Osteocyte (in vitro differentiated cells): ENCODE results near the gene DIPK1A. TPM values are rescaled to one million over a fixed set of nuclear protein-coding genes. Genes with fewer than 3 reads are reported as not detected.

Experiments used
- DNase-seq: peaks from one replicate; pipeline ENCODE4 v3.0.0; 2021; ENCODE audit warnings: mixed read lengths; ENCODE audit not compliant: unreplicated experiment; ENCODE audit errors: extremely low spot score
- H3K27ac Mint-ChIP-seq: one replicate; pipeline ENCODE4 v1.8.0; 2021; ENCODE audit warnings: mild to moderate bottlenecking, mixed read lengths; ENCODE audit not compliant: unreplicated experiment
- H3K27me3 Mint-ChIP-seq: one replicate; pipeline ENCODE4 v1.8.0; 2021; ENCODE audit warnings: mixed read lengths; ENCODE audit not compliant: unreplicated experiment
- H3K36me3 Mint-ChIP-seq: one replicate; pipeline ENCODE4 v1.8.0; 2021; ENCODE audit warnings: mixed read lengths; ENCODE audit not compliant: unreplicated experiment
- H3K4me1 Mint-ChIP-seq: one replicate; pipeline ENCODE4 v1.8.0; 2021; ENCODE audit warnings: mixed read lengths; ENCODE audit not compliant: unreplicated experiment
- H3K4me3 Mint-ChIP-seq: one replicate; pipeline ENCODE4 v1.8.0; 2021; ENCODE audit warnings: mild to moderate bottlenecking, moderate library complexity, mixed read lengths; ENCODE audit not compliant: unreplicated experiment
- H3K9me3 Mint-ChIP-seq: one replicate; pipeline ENCODE4 v1.8.0; 2021; ENCODE audit warnings: mixed read lengths; ENCODE audit not compliant: unreplicated experiment
- total RNA-seq: library from RNA; stranded (reverse); gene quantifications from 2 replicates; pipeline ENCODE4 v1.2.1, GENCODE V29; 2021
- TF ChIP-seq, protein P1 (sequence below): fragments of 200-600 bp; sonication (generic); IDR thresholded peaks from 2 replicates; pipeline ENCODE4 v1.5.0; 2021; ENCODE audit warnings: antibody characterized with exemption, mild to moderate bottlenecking, moderate library complexity

The DIPK1A gene
- total RNA-seq, 1 donor from 2014 or later: 6.3 TPM

DNA sequence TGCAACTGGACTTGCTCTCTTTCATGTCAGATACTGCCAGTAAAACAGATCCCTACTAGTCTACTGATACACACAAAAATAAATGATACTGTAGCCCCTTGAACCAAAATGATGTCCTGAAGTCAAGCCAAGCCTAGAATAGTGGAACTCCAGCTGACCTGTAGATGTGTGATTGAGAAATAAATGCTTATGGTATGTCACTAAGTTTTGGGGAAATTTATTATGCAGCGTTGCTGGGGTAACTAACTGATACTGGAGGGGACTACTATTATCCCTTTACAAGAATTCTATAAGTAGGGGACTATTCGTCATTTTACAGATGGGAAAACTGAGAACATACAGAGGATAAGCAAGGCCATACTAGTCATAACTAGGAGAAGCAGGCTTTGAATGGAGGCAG, 73.8 kb downstream of the DIPK1A start:
- peaks cover 5% of the 10 kb centered on the region for H3K4me1 Mint-ChIP-seq
- DNase-seq: no peak
- H3K27ac Mint-ChIP-seq: no peak overlapping the region
- H3K4me3 Mint-ChIP-seq: no peak overlapping the region
- peaks cover 14% of the 10 kb centered on the region for H3K9me3 Mint-ChIP-seq
- peaks cover 4% of the 10 kb centered on the region for H3K36me3 Mint-ChIP-seq
- TF ChIP-seq, protein P1, sequence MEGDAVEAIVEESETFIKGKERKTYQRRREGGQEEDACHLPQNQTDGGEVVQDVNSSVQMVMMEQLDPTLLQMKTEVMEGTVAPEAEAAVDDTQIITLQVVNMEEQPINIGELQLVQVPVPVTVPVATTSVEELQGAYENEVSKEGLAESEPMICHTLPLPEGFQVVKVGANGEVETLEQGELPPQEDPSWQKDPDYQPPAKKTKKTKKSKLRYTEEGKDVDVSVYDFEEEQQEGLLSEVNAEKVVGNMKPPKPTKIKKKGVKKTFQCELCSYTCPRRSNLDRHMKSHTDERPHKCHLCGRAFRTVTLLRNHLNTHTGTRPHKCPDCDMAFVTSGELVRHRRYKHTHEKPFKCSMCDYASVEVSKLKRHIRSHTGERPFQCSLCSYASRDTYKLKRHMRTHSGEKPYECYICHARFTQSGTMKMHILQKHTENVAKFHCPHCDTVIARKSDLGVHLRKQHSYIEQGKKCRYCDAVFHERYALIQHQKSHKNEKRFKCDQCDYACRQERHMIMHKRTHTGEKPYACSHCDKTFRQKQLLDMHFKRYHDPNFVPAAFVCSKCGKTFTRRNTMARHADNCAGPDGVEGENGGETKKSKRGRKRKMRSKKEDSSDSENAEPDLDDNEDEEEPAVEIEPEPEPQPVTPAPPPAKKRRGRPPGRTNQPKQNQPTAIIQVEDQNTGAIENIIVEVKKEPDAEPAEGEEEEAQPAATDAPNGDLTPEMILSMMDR: no peak
- H3K27me3 Mint-ChIP-seq: no peaks in the 10 kb centered on the region

DNA sequence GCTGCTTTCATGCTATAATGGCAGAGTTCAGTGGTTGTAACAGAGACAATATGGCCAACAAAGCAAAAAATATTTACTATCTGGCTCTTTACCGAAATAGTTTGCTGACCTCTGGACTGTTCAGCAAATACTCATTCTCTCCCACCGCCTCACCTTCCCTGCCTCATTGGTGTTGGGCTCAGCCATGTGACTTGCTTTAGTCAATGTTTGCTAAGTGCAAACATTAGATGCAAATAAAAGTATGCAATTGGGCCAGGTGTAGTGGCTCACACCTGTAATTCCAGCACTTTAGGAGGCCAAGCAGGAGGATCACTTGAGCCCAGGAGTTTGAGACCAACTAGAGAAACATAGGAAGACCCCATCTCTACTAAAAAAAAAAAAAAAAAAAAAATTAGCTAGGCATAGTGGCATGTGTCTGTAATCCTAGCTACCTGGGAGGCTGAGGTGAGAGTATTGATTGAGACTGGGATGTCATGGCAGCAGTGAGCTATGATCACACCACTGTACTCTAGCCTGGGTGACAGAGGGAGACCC, 74.3 kb downstream of the DIPK1A start:
- no peak overlapping the region for H3K4me3 Mint-ChIP-seq
- H3K36me3 Mint-ChIP-seq: peaks cover 4% of the 10 kb centered on the region
- peaks cover 5% of the 10 kb centered on the region for H3K4me1 Mint-ChIP-seq
- TF ChIP-seq, protein P1: no peak
- H3K27me3 Mint-ChIP-seq: no peaks in the 10 kb centered on the region
- H3K27ac Mint-ChIP-seq: no peak overlapping the region
- no peak for DNase-seq
- H3K9me3 Mint-ChIP-seq: peaks cover 14% of the 10 kb centered on the region

DNA sequence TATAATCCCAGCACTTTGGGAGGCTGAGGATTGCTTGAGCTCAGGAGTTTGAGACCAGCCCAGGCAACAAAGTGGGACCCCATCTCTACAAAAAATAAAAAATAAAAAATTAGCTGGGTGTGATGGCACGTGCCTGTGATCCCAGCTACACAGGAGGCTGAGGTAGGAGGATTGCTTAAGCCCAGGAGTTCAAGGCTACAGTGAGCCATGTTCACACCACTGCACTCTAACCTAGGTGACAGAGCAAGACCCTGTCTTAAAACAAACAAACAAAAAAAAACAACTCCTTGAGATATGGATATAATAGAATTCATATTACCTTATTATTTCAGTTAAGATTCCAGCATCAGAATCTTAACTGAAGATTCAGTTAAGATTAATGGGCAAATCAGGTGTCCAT, 77.1 kb downstream of the DIPK1A start:
- peaks cover 6% of the 10 kb centered on the region for H3K9me3 Mint-ChIP-seq
- TF ChIP-seq, protein P1: no peak
- no peak overlapping the region for H3K27ac Mint-ChIP-seq
- DNase-seq: no peak
- no peak overlapping the region for H3K4me3 Mint-ChIP-seq
- no peaks in the 10 kb centered on the region for H3K27me3 Mint-ChIP-seq
- peaks cover 11% of the 10 kb centered on the region for H3K4me1 Mint-ChIP-seq
- peaks cover 2% of the 10 kb centered on the region for H3K36me3 Mint-ChIP-seq

DNA sequence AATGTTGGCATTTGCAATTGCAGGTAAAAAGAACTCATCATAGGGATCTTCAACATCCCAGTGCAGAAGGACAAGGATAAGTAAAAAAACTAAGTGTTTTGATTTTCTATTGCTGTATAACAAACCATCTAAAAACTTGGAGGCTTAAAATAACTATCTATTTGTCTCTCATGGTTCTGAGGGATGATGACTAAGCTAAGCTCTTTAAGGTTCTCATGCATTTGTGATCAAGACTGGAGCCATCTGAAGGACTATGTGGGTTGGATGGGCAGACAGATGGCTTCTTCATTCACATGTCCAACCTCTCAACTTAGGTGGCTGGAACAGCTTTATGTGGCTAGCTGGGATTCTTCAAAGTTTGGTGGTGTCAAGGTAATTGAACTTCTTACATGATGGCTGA, 78.0 kb downstream of the DIPK1A start:
- TF ChIP-seq, protein P1: no peak
- no peak for DNase-seq
- Mint-ChIP-seq H3K9me3 (no peaks in the 10 kb centered on the region), H3K36me3 (no peaks in the 10 kb centered on the region), H3K4me3 (no peak overlapping the region), H3K27me3 (no peaks in the 10 kb centered on the region), H3K4me1 (peaks cover 11% of the 10 kb centered on the region), H3K27ac (no peak overlapping the region)

DNA sequence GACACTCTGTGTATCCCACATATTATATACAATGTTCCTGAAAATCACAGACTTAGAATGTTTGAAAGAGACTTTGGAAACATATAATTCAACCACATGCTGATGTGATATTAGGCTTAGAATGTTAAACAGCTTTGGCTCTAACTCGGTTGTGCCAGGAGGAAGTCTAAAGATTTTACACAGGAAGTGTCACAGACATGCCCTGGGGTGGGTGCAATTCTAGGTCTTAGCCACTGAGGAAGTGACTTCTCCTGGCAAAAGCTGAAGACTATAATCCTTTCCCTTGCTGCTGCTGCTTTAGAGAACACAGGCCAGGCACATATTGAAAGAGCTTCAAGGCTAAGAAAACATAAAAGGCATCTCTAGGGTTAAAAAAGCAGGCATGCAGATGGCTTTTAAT, 78.4 kb downstream of the DIPK1A start:
- Mint-ChIP-seq H3K27me3 (no peaks in the 10 kb centered on the region), H3K4me3 (no peak overlapping the region), H3K9me3 (no peaks in the 10 kb centered on the region), H3K36me3 (no peaks in the 10 kb centered on the region), H3K27ac (peak overlapping the region; percentile 10), H3K4me1 (peaks cover 11% of the 10 kb centered on the region)
- TF ChIP-seq, protein P1: no peak
- no peak for DNase-seq
